ENCODE results near the gene AMOTL1. TPM values are rescaled to one million over a fixed set of nuclear protein-coding genes. Genes with fewer than 3 reads are reported as not detected.

The AMOTL1 gene
- total RNA-seq, 4 donors from 2014 or later = 2.5 to 19.0 (median 7.2) TPM

DNA sequence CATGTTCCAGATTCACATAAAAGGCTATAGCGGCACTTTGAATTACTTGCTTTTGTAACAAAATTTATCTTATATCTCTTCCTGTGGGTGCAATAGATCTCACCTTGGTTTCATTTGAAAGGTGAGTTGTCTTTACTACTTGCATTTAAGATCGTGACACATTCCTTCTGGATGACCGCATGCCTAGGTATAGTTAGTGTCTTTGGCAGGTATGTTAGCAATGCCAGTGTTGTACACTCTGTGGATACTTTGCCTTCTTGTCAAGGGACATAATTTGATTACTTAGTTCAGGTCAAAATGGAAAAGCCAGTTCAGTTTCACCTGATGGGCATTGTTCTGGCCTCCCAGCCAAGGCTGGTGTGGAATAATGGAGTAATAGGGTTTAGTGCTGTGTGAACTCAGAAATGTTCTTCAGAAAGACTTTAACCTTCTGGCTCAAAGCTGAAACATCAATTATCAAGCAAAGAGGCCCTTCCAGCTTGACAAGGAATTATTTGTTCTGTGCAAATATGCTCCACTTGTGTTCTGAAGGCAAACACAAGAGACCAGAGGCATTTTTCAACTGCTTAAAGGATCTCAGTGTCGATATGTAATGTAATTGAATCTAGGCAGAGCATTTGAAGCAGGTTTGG is 64.6 kb downstream of the AMOTL1 start:
- TF ChIP-seq, protein P1, sequence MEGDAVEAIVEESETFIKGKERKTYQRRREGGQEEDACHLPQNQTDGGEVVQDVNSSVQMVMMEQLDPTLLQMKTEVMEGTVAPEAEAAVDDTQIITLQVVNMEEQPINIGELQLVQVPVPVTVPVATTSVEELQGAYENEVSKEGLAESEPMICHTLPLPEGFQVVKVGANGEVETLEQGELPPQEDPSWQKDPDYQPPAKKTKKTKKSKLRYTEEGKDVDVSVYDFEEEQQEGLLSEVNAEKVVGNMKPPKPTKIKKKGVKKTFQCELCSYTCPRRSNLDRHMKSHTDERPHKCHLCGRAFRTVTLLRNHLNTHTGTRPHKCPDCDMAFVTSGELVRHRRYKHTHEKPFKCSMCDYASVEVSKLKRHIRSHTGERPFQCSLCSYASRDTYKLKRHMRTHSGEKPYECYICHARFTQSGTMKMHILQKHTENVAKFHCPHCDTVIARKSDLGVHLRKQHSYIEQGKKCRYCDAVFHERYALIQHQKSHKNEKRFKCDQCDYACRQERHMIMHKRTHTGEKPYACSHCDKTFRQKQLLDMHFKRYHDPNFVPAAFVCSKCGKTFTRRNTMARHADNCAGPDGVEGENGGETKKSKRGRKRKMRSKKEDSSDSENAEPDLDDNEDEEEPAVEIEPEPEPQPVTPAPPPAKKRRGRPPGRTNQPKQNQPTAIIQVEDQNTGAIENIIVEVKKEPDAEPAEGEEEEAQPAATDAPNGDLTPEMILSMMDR (IDR thresholded peaks at IDR 0.05) = no peak
- no peak for TF ChIP-seq POLR2A (IDR thresholded peaks at IDR 0.05)
- Histone ChIP-seq H3K4me1 (no peaks in the 10 kb centered on the region), H3K36me3 (peaks cover 0 to 10% (median 0%) of the 10 kb centered on the region in 3 donors), H3K27me3 (no peaks in the 10 kb centered on the region), H3K4me3 (no peak overlapping the region), H3K9me3 (no peaks in the 10 kb centered on the region), H3K27ac (no peak overlapping the region)
- no peak for DNase-seq

DNA sequence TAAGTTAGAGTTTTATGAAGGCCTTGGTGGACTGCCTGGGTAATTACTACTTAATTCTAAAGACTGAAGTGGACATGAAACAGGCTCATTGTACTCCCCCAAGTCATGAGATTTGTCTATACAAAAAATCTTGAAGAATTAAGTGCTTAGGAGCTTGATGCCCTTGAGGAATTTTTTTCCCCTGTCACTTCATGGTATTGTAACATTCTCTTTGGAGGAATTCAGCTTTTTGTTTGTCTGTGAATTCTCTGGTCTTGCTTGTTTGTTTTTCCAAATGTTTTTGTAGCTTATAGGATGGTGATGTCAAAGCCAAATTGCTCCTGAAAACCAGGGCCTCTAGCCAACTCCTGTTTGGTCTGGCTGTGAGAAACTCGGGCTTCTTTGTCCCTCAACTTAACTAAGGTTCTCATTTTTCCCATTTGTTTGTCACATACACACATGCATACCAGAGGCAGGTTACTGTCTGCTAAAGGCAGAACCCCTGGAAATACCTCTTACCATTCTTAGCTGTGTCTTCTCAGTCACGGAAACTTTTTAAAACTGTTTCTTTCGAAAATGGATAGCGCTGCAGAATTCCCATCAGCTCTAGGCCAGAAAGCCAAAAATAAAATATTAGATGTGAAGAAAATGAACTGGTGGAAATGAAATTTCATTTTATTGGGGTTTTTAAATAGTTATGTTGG is 66.9 kb downstream of the AMOTL1 start:
- peaks cover 0 to 10% (median 0%) of the 10 kb centered on the region in 3 donors for H3K36me3 ChIP-seq
- H3K27me3 ChIP-seq = no peaks in the 10 kb centered on the region
- no peak overlapping the region for H3K27ac ChIP-seq
- no peak overlapping the region for H3K4me3 ChIP-seq
- TF ChIP-seq, protein P1 (IDR thresholded peaks at IDR 0.05) = no peak
- TF ChIP-seq POLR2A (IDR thresholded peaks at IDR 0.05) = no peak
- no peaks in the 10 kb centered on the region for H3K4me1 ChIP-seq
- DNase-seq = no peak
- no peaks in the 10 kb centered on the region for H3K9me3 ChIP-seq

DNA sequence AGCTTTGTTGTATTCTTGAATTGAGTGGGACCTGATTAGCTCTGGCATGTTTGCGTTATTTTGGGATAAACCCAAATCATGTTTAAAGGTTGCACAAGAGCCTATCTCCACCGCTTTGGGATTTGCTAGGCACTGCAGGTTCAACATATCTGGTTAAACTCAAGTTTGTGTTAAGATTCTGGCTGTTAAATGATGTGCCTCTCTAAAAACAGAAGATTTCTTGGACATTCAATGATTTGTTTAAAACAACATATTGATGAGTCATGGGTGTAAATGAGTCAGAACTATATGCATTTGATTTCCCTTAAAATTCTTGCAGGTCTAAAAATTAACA is 67.4 kb downstream of the AMOTL1 start:
- Histone ChIP-seq H3K9me3 (no peaks in the 10 kb centered on the region), H3K4me1 (no peaks in the 10 kb centered on the region), H3K4me3 (no peak overlapping the region), H3K36me3 (peaks cover 0 to 6% (median 0%) of the 10 kb centered on the region in 3 donors), H3K27me3 (no peaks in the 10 kb centered on the region), H3K27ac (no peak overlapping the region)
- no peak for DNase-seq
- TF ChIP-seq POLR2A (IDR thresholded peaks at IDR 0.05) = no peak
- TF ChIP-seq, protein P1 (IDR thresholded peaks at IDR 0.05) = no peak

DNA sequence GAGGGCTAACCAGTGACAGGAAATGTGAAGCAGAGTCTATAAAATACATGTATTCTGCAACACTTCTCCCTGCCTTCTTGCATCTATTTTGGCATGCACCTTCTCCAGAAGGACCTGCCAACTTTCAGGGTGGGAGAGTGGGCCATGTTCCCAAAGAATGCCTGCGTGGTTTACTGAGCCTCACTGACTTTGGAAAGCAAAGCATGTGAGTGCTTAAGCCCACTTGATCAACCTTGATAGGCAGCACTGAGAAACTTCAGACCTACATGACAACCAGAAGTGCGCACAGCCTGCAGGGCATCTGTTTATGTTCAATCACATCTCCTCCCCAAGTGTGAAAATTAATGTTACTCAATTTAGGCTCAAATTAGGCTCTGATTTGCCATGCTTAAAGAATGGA is 69.2 kb downstream of the AMOTL1 start:
- Histone ChIP-seq H3K4me3 (no peak overlapping the region), H3K27ac (peak overlapping the region in 1 of 4 donors; percentile 16), H3K4me1 (no peaks in the 10 kb centered on the region), H3K9me3 (no peaks in the 10 kb centered on the region), H3K36me3 (no peaks in the 10 kb centered on the region), H3K27me3 (no peaks in the 10 kb centered on the region)
- TF ChIP-seq POLR2A (IDR thresholded peaks at IDR 0.05) = no peak
- TF ChIP-seq, protein P1 (IDR thresholded peaks at IDR 0.05) = no peak
- no peak for DNase-seq

DNA sequence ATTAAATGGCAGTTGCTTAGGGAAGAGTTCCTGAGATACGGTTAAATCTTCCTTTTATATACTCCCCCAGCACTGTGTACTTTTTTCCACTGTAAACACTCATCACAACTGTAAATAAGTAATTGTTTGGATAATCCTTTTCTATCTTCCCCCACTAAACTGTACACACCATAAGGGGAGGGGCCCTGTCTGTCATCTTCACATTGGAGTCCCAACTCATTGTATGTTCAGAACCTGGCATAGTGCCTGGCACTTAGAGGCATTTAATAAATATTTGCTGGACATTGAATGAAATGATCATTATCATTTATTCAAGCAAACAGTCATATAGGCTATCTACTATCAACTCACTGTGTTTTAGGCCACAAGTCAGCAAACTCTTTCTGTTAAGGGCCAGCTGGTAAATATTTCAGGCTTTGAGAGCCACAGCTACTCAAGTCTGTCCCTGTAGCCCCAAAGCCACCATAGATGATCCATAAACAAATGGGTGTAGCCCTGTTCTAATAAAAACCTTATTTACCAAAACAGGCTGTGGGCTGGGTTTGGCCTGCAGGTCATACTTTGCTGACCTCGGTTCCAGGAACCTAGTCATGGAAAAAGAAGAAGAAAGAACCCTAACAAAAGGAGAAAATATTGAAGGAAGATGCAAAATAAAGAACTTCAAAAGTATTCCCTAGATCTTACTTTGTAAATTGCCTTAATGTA is 70.0 kb downstream of the AMOTL1 start:
- Histone ChIP-seq H3K27me3 (no peaks in the 10 kb centered on the region), H3K4me3 (no peak overlapping the region), H3K9me3 (no peaks in the 10 kb centered on the region), H3K27ac (peak overlapping the region in 1 of 4 donors; percentile 16), H3K4me1 (no peaks in the 10 kb centered on the region), H3K36me3 (no peaks in the 10 kb centered on the region)
- DNase-seq = no peak
- TF ChIP-seq, protein P1 (IDR thresholded peaks at IDR 0.05) = no peak
- TF ChIP-seq POLR2A (IDR thresholded peaks at IDR 0.05) = no peak
